Ovary (tissue), 9 donors: ENCODE results near the gene DSCAML1. TPM values are rescaled to one million over a fixed set of nuclear protein-coding genes. Genes with fewer than 3 reads are reported as not detected.

ENCODE experiments used
- DNase-seq, 5 donors: peaks; one replicate each; pipeline ENCODE4 v3.0.0-alpha.2; 2019 to 2020
- H3K27ac ChIP-seq, 2 donors: fragments of 200-600 bp; one replicate each; pipeline versions ENCODE4 v1.5.1 to v1.8.0; 2019 to 2022
- H3K27me3 ChIP-seq: fragments of 200-600 bp; one replicate; pipeline ENCODE4 v1.8.0; 2022
- H3K36me3 ChIP-seq: fragments of 200-600 bp; sonication (generic); one replicate; pipeline ENCODE4 v1.5.1; 2019
- H3K4me1 ChIP-seq: one replicate; pipeline ENCODE4 v1.8.1; 2013; ENCODE audit warnings: mild to moderate bottlenecking, moderate library complexity; ENCODE audit not compliant: insufficient read depth
- H3K4me3 ChIP-seq: fragments of 200-600 bp; sonication (generic); one replicate; pipeline ENCODE4 v1.5.1; 2017
- H3K9me3 ChIP-seq, 2 donors: fragments of 200-600 bp in 1 of 2; sonication (generic) in 1 of 2; one replicate each; pipeline versions ENCODE4 v1.5.1 to v1.8.1; 2013 to 2019; ENCODE audit warnings: mild to moderate bottlenecking in 1 of 2, moderate library complexity in 1 of 2
- EP300 ChIP-seq: sonication (generic); formaldehyde crosslinking; IDR thresholded peaks from one replicate; pipeline ENCODE4 v1.6.1; 2017; ENCODE audit warnings: antibody characterized with exemption
- POLR2A ChIP-seq: fragments of 450-650 bp; IDR thresholded peaks from one replicate; pipeline ENCODE4 v1.6.1; 2017; ENCODE audit warnings: antibody characterized with exemption, mild to moderate bottlenecking, moderate library complexity
- WGBS, 3 donors: extraction: QIAGEN DNeasy Blood & Tissue Kit in 1 of 3; methylation state at CpG; one replicate each; pipeline versions ENCODE4 v1.1.5 to v1.1.7; 2013 to 2017; 5-methylcytosine and 5-hydroxymethylcytosine counted together
- intact Hi-C, 4 donors: fragments of 100-400 bp; cut with DNase I; formaldehyde crosslinking; loops; one replicate each; pipeline versions ENCODE4 v1.11.0 to v1.15.1; 2022 to 2023
- polyA plus RNA-seq, 2 donors: library from polyadenylated mRNA; stranded (reverse); fragments of 200-250 nt in 1 of 2; fragments of 350-450 nt in 1 of 2; fragmentation: Illumina TruSeq in 1 of 2; extraction: RNeasy Lipid Tissue Mini Kit (QIAGEN cat#74804) in 1 of 2; gene quantifications; one replicate each; pipeline ENCODE4 v1.2.3, GENCODE V29; 2013 to 2014
- total RNA-seq, 7 donors: library from RNA; depleted of rRNA in 2 of 7; stranded (reverse); fragments of >200 nt in 2 of 7; fragmentation: NEBNext Ultra II Directional in 3 of 7; extraction: Animal tissue kit (Norgen Biotek cat#: 25700) in 3 of 7; gene quantifications; one replicate each; pipeline versions ENCODE4 v1.1.0 to v1.2.4, GENCODE V29; 2016 to 2023
- TF ChIP-seq, protein P1 (sequence below), 3 donors: fragments of 450-650 bp in 2 of 3; fragments of 200-600 bp in 1 of 3; IDR thresholded peaks; one replicate each; pipeline versions ENCODE4 v1.5.1 to v1.8.0; 2016 to 2022; ENCODE audit warnings: antibody characterized with exemption in 3 of 3, mild to moderate bottlenecking in 1 of 3
- donor health status: DM: no; HTN: no; CAD: no; lungs with moderate emphysema.
- donor health status: DM: no; HTN: no; CAD: no.
- donor health status: Bipolar disorder and iron deficiency.
- donor health status: DM: yes; HTN: yes; CAD: no.
- donor health status: DM: no; HTN: no; CAD: no.
- donor health status: DM: yes; HTN: yes; CAD: no.

DSCAML1 gene
- total and polyA plus RNA-seq, 9 donors: 0.77 to 16.5 (median 10.6) TPM

DNA sequence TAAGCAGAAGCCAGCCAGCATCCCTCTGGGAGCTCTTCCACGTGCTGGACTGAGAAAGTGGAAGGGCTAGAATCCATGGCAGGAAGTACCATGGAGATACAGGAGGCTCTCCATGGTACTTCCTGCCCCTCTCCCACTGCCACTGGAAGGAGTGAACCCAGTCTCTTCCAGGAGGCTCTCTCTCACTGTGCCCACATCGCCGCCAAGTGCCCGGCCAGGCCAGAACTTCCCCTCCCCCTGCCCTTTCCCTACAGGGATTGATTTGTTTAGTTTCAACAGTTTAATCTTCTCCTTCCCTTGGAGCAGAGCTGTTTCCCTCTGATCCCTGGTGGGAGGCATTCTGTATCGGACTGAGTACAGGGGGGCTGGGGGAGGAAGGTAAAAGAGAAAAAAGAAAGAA is 133.6 kb downstream of the DSCAML1 start:
- Histone ChIP-seq H3K9me3 (no peaks in the 10 kb centered on the region), H3K27me3 (no peaks in the 10 kb centered on the region), H3K4me3 (no peak overlapping the region), H3K36me3 (no peaks in the 10 kb centered on the region), H3K27ac (no peak overlapping the region), H3K4me1 (no peaks in the 10 kb centered on the region)
- TF ChIP-seq POLR2A (no peak), EP300 (no peak)
- TF ChIP-seq, protein P1, sequence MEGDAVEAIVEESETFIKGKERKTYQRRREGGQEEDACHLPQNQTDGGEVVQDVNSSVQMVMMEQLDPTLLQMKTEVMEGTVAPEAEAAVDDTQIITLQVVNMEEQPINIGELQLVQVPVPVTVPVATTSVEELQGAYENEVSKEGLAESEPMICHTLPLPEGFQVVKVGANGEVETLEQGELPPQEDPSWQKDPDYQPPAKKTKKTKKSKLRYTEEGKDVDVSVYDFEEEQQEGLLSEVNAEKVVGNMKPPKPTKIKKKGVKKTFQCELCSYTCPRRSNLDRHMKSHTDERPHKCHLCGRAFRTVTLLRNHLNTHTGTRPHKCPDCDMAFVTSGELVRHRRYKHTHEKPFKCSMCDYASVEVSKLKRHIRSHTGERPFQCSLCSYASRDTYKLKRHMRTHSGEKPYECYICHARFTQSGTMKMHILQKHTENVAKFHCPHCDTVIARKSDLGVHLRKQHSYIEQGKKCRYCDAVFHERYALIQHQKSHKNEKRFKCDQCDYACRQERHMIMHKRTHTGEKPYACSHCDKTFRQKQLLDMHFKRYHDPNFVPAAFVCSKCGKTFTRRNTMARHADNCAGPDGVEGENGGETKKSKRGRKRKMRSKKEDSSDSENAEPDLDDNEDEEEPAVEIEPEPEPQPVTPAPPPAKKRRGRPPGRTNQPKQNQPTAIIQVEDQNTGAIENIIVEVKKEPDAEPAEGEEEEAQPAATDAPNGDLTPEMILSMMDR (IDR thresholded peaks at IDR 0.05): no peak
- intact Hi-C loops: no loop called here
- DNase-seq: no peak
- 8 to 15% (median 10%) methylated on average over 5 of the region's 5 CpGs for WGBS, 3 donors

DNA sequence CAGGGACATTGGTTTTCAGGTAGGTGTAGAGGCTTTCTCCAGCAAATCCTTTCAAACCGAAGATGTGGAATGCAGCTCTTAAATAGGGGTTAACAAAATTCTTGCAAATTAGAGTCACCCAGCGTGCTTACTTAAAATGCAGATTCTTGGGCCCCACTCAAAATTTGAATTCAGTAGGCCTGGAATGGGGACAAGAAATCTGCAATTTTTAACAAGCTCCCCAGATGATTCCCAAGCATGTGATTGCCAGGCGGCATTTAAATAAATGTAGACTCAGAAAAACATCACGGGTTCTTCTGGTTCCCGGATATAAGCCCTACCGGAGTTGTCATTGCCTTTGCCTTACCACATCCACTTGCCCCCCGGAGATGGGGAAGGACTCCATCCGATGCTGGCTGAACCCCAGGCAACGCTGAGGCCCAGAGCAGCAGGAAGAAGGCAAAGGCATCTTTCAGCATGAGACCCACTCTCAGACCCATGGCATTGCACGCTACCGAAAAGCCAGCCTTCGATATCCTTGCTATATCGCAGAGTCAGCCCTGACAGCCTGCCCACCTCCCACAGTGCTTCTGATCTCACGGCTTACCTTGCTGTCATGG is 134.2 kb downstream of the DSCAML1 start:
- Histone ChIP-seq H3K27me3 (no peaks in the 10 kb centered on the region), H3K27ac (no peak overlapping the region), H3K9me3 (no peaks in the 10 kb centered on the region), H3K36me3 (no peaks in the 10 kb centered on the region), H3K4me1 (no peaks in the 10 kb centered on the region), H3K4me3 (no peak overlapping the region)
- DNase-seq: no peak
- WGBS, 3 donors: 90 to 92% (median 92%) methylated on average over 14 of the region's 14 CpGs
- TF ChIP-seq, protein P1 (IDR thresholded peaks at IDR 0.05): no peak
- TF ChIP-seq POLR2A (no peak), EP300 (no peak)
- intact Hi-C loops: no loop called here

DNA sequence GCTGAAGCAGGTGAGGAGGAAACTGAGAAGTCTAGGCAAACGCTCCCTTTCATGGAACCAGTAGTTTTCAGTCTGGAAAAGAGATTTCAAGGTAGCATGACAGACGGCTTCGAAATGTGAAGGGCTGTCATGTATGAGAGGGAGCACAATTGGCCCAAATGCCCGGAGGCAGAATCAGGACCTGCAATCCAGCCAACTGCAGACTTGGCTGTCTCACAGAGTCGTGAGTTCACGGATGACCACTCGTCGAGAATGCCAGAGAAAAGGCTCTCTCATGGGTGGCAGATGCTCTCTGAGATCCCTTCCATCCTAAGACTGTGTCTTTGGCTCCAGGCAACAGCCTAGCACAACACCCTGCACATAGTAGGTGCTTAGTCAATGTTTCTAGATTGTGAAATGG is 134.8 kb downstream of the DSCAML1 start:
- no peak overlapping the region for H3K4me3 ChIP-seq
- H3K9me3 ChIP-seq: no peaks in the 10 kb centered on the region
- intact Hi-C loops: no loop called here
- H3K27ac ChIP-seq: no peak overlapping the region
- TF ChIP-seq, protein P1 (IDR thresholded peaks at IDR 0.05): no peak
- TF ChIP-seq EP300: no peak
- no peak for TF ChIP-seq POLR2A
- DNase-seq: no peak
- no peaks in the 10 kb centered on the region for H3K4me1 ChIP-seq
- no peaks in the 10 kb centered on the region for H3K36me3 ChIP-seq
- WGBS, 3 donors: 88 to 93% (median 90%) methylated on average over 8 of the region's 8 CpGs
- H3K27me3 ChIP-seq: no peaks in the 10 kb centered on the region

DNA sequence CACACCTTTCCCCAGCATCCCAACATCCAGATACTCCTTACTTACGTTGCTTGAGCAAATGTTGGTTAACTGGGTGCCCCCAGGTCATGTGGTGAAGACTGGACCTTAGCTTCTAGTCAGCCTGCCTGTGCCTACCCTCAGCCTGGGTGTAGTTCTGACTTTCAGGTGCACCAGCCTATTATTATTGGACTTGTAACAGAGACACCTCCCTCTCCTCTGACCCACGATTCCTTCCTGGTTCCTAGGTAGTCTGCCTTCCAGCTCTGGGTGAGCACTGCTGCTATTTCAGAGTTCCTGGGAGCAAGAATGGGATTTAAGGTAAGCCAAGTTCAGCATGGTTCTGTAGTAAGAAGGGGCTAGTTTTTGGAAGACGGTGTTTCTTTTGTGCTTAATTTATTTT is 138.2 kb downstream of the DSCAML1 start:
- intact Hi-C loops: no loop called here
- 82 to 84% (median 83%) methylated on average over 3 of the region's 3 CpGs for WGBS, 3 donors
- no peaks in the 10 kb centered on the region for H3K36me3 ChIP-seq
- no peaks in the 10 kb centered on the region for H3K27me3 ChIP-seq
- H3K4me3 ChIP-seq: no peak overlapping the region
- TF ChIP-seq, protein P1 (IDR thresholded peaks at IDR 0.05): no peak
- no peak for TF ChIP-seq POLR2A
- TF ChIP-seq EP300: no peak
- no peaks in the 10 kb centered on the region for H3K9me3 ChIP-seq
- no peak for DNase-seq
- H3K4me1 ChIP-seq: no peaks in the 10 kb centered on the region
- no peak overlapping the region for H3K27ac ChIP-seq
